GM12878 (cell line): Measurements from ENCODE around the gene ERMN. TPM values are rescaled to one million over a fixed set of nuclear protein-coding genes. Genes with fewer than 3 reads are reported as not detected.

Experiments
- ATAC-seq: fragments of 200-7000 bp; cut with Tn5 transposase; 3 replicates; pipeline ENCODE4 v1.9.1; 2020; ENCODE audit warnings: mild to moderate bottlenecking, moderate library complexity
- BruUV-seq: library from RNA; stranded (reverse); fragments of 400-500 nt; replicated peaks from 2 replicates; lab custom pipeline; 2021; lab: Mats Ljungman, UMichigan
- CTCF ChIA-PET: fragments of 300-600 bp; sonication (Branson Sonifier 250); formaldehyde crosslinking; extraction: SDS; loops from one replicate; lab custom pipeline; 2021; ENCODE audit warnings: inconsistent platforms; lab: Yijun Ruan, JAX
- POLR2A ChIA-PET: fragments of 350-600 bp; formaldehyde crosslinking; extraction: SDS; loops from one replicate; lab custom pipeline; 2021; ENCODE audit warnings: inconsistent platforms; lab: Charles Lee
- RAD21 ChIA-PET: fragments of 300-600 bp; sonication (Branson Sonifier 250); formaldehyde crosslinking; loops from one replicate; lab custom pipeline; 2023; ENCODE audit warnings: antibody characterized with exemption; ENCODE audit not compliant: unreplicated experiment; lab: Charles Lee
- SMC1A ChIA-PET: fragments of 300-600 bp; sonication (Branson Sonifier 250); formaldehyde crosslinking; loops from one replicate; lab custom pipeline; 2023; ENCODE audit not compliant: unreplicated experiment, uncharacterized antibody; lab: Charles Lee
- DNase-seq: peaks from one replicate; pipeline ENCODE4 v3.0.0-alpha.2; 2011; ENCODE audit warnings: low read depth, low spot score
- FAIRE-seq: peaks from 3 replicates; lab custom pipeline; 2011; peaks lifted over from hg19 to GRCh38; lab: Jason Lieb, UNC
- H2AFZ ChIP-seq: 2 replicates; pipeline ENCODE4 v1.6.0; 2011; ENCODE audit warnings: low read depth, low read length, control low read depth; ENCODE audit not compliant: control insufficient read depth
- H3K27ac ChIP-seq: 2 replicates; pipeline ENCODE4 v1.5.1; 2011; ENCODE audit warnings: control low read depth; ENCODE audit not compliant: control insufficient read depth, insufficient read depth
- H3K27me3 ChIP-seq, 2 experiments: replicated peaks in 1 of 2; 2 replicates each; pipeline versions ENCODE4 v1.6.0 to v1.6.1; 2011; ENCODE audit warnings: low read length in 1 of 2; ENCODE audit not compliant: control insufficient read depth in 2 of 2, insufficient read depth in 2 of 2
- H3K36me3 ChIP-seq, 2 experiments: 2 replicates each; pipeline ENCODE4 v1.5.1; 2011; ENCODE audit warnings: low read length in 1 of 2; ENCODE audit not compliant: control insufficient read depth in 2 of 2, insufficient read depth in 2 of 2
- H3K4me1 ChIP-seq: 2 replicates; pipeline ENCODE4 v1.6.1; 2011; ENCODE audit warnings: mild to moderate bottlenecking, low read length, moderate library complexity, mixed read lengths; ENCODE audit not compliant: control insufficient read depth, insufficient read depth
- H3K4me2 ChIP-seq: 2 replicates; pipeline ENCODE4 v1.6.0; 2011; ENCODE audit warnings: control low read depth; ENCODE audit not compliant: control insufficient read depth, insufficient read depth
- H3K4me3 ChIP-seq: fragments of 200-600 bp; sonication (generic); 2 replicates; pipeline ENCODE4 v1.5.1; 2016
- H3K79me2 ChIP-seq: 2 replicates; pipeline ENCODE4 v1.6.0; 2011; ENCODE audit warnings: low read length; ENCODE audit not compliant: control insufficient read depth, insufficient read depth
- H3K9ac ChIP-seq: 2 replicates; pipeline ENCODE4 v1.8.0; 2011; ENCODE audit warnings: low read length, control low read depth, mixed read lengths; ENCODE audit not compliant: control insufficient read depth, insufficient read depth
- H3K9me3 ChIP-seq: replicated peaks from 3 replicates; pipeline ENCODE4 v1.5.1; 2011; ENCODE audit warnings: mild to moderate bottlenecking, low read length; ENCODE audit not compliant: control insufficient read depth, insufficient read depth
- H4K20me1 ChIP-seq: 2 replicates; pipeline ENCODE4 v1.6.0; 2011; ENCODE audit not compliant: control insufficient read depth, insufficient read depth
- ATF7 ChIP-seq: fragments of 450-650 bp; IDR thresholded peaks from 2 replicates; pipeline ENCODE4 v1.6.1; 2016; ENCODE audit warnings: low read depth, mild to moderate bottlenecking
- BHLHE40 ChIP-seq, 2 experiments: fragments of 450-650 bp in 1 of 2; IDR thresholded peaks; 2 replicates each; pipeline ENCODE4 v1.6.1; 2011 to 2017; ENCODE audit warnings: low read depth in 2 of 2, borderline replicate concordance in 1 of 2, improper control_type of control experiment in 1 of 2, low read length in 1 of 2, mild to moderate bottlenecking in 1 of 2
- CEBPZ ChIP-seq: fragments of 150-350 bp; IDR thresholded peaks from 2 replicates; pipeline ENCODE4 v1.6.1; 2016; ENCODE audit warnings: low read depth, low read length
- CTCF ChIP-seq, 3 experiments: IDR thresholded peaks in 2 of 3; conservative IDR thresholded peaks in 1 of 3; 2 replicates each; pipeline ENCODE4 v1.5.1; 2011; ENCODE audit warnings: low read depth in 3 of 3, low read length in 3 of 3, mild to moderate bottlenecking in 3 of 3, control low read depth in 2 of 3, moderate library complexity in 2 of 3, inconsistent platforms in 1 of 3, mixed read lengths in 1 of 3; ENCODE audit not compliant: control insufficient read depth in 2 of 3, insufficient read depth in 1 of 3; ENCODE audit errors: extremely low read depth in 1 of 3
- EP300 ChIP-seq, 2 experiments: fragments of 150-350 bp in 1 of 2; IDR thresholded peaks; 2 replicates each; pipeline ENCODE4 v1.6.1; 2011 to 2012; ENCODE audit warnings: low read depth in 2 of 2, low read length in 2 of 2, borderline replicate concordance in 1 of 2, improper control_type of control experiment in 1 of 2, inconsistent platforms in 1 of 2; ENCODE audit not compliant: control insufficient read depth in 1 of 2
- HDGF ChIP-seq: fragments of 450-650 bp; IDR thresholded peaks from 2 replicates; pipeline ENCODE4 v1.6.1; 2016; ENCODE audit warnings: antibody characterized with exemption
- IKZF1 ChIP-seq: fragments of 450-650 bp; conservative IDR thresholded peaks from 2 replicates; pipeline ENCODE4 v1.6.1; 2017; ENCODE audit warnings: antibody characterized with exemption, mild to moderate bottlenecking
- MAX ChIP-seq: IDR thresholded peaks from 2 replicates; pipeline ENCODE4 v1.6.1; 2012; ENCODE audit warnings: low read depth, low read length, improper control_type of control experiment
- MLLT1 ChIP-seq: fragments of 450-650 bp; IDR thresholded peaks from 2 replicates; pipeline ENCODE4 v1.6.1; 2016; ENCODE audit warnings: mild to moderate bottlenecking
- NFIC ChIP-seq: IDR thresholded peaks from 2 replicates; pipeline ENCODE4 v1.6.1; 2012; ENCODE audit warnings: low read depth, mild to moderate bottlenecking, inconsistent platforms, low read length, moderate library complexity
- NFYB ChIP-seq: IDR thresholded peaks from 2 replicates; pipeline ENCODE4 v1.6.1; 2011; ENCODE audit warnings: low read depth, mild to moderate bottlenecking, low read length, improper control_type of control experiment, moderate library complexity; ENCODE audit not compliant: insufficient read depth
- PAX5 ChIP-seq: IDR thresholded peaks from 2 replicates; pipeline ENCODE4 v1.6.1; 2011; ENCODE audit warnings: low read depth, low read length, borderline replicate concordance
- PML ChIP-seq: IDR thresholded peaks from 2 replicates; pipeline ENCODE4 v1.6.1; 2012; ENCODE audit warnings: low read length, inconsistent platforms
- SUPT20H ChIP-seq: IDR thresholded peaks from 2 replicates; pipeline ENCODE4 v1.6.1; 2011; ENCODE audit warnings: low read depth, mild to moderate bottlenecking, low read length, moderate library complexity, borderline replicate concordance; ENCODE audit not compliant: control insufficient read depth
- SUZ12 ChIP-seq: fragments of 200-600 bp; sonication (generic); IDR thresholded peaks from one replicate; pipeline ENCODE4 v1.6.1; 2018; ENCODE audit warnings: antibody characterized with exemption, mild to moderate bottlenecking; ENCODE audit not compliant: unreplicated experiment
- TBL1XR1 ChIP-seq: IDR thresholded peaks from 2 replicates; pipeline ENCODE4 v1.6.1; 2012; ENCODE audit warnings: low read depth, low read length, improper control_type of control experiment
- ZNF207 ChIP-seq: fragments of 450-650 bp; IDR thresholded peaks from 2 replicates; pipeline ENCODE4 v1.6.1; 2014; ENCODE audit warnings: antibody characterized with exemption, mild to moderate bottlenecking, borderline replicate concordance
- WGBS: methylation state at CpG from one replicate; pipeline ENCODE4 v1.1.6; 2016; ENCODE audit warnings: low lambda C conversion rate; ENCODE audit not compliant: insufficient replicate concordance, insufficient coverage; ENCODE audit errors: missing lambda C conversion rate; 5-methylcytosine and 5-hydroxymethylcytosine counted together
- in situ Hi-C: fragments of 300-500 bp; cut with MboI; formaldehyde crosslinking; loops from 9 replicates; pipeline ENCODE4 v1.14.3; 2018; ENCODE audit warnings: mixed read lengths
- intact Hi-C: fragments of 100-400 bp; cut with micrococcal nuclease; formaldehyde crosslinking; loops from one replicate; pipeline ENCODE4 v1.14.2; 2022; ENCODE audit not compliant: unreplicated experiment
- polyA plus RNA-seq, 11 experiments: library from polyadenylated mRNA; depleted of rRNA in 4 of 11; unstranded in 6 of 11; stranded (reverse) in 5 of 11; fragments of >200 nt; fragmentation: Nextera tagmentation in 4 of 11; fragmentation: Illumina TruSeq in 1 of 11; extraction: Ambion mirVana in 4 of 11; extraction: Trizol in 1 of 11; gene quantifications; 1 replicate in 1 of 11; 2 replicates in 10 of 11; pipeline versions ENCODE4 v1.2.1 to v1.2.3, GENCODE V29; 2011 to 2016; ENCODE audit warnings: inconsistent platforms in 2 of 11, missing spikeins in 2 of 11, low read depth in 1 of 11
- total RNA-seq, 4 experiments: library from RNA; depleted of rRNA in 3 of 4; stranded (reverse); fragments of >200 nt in 3 of 4; fragmentation: Illumina TruSeq in 1 of 4; extraction: Trizol in 1 of 4; gene quantifications; 2 replicates each; pipeline versions ENCODE4 v1.2.1 to v1.2.3, GENCODE V29; 2013 to 2021

ERMN gene
- total and polyA plus RNA-seq, 10 of the 15 experiments (the other 5 are each of a cell fraction or from before 2014, with no cell fraction given), result 0.26 to 5.3 (median 1.5) TPM

- WGBS, result 78% methylated on average over 2 of the region's 2 CpGs
- ChIA-PET RAD21 (interaction anchor here (0.7 to 7.8 kb wide), 21 partner anchors 10 to 723 kb away, joined by 3 to 126 read pairs (median 7); partner anchors contain the start of gene ERMN), SMC1A (interaction anchor here (0.7 to 8.7 kb wide), 33 partner anchors 8 to 1444 kb away, joined by 3 to 155 read pairs (median 6); partner anchors contain the start of gene ERMN), CTCF (interaction anchor here (0.6 to 12.1 kb wide), 49 partner anchors 8 to 1453 kb away, joined by 3 to 226 read pairs (median 7); partner anchors contain the start of gene ERMN), POLR2A (no interaction called here)
- Histone ChIP-seq H3K27ac (no peak overlapping the region), H3K36me3 (no peaks in the 10 kb centered on the region), H3K4me2 (no peak overlapping the region), H3K9me3 (no peaks in the 10 kb centered on the region), H3K27me3 (peaks cover 0 to 4% of the 10 kb centered on the region in 2 experiments; a peak in 2 of 4 replicates), H3K9ac (no peak overlapping the region), H3K79me2 (no peaks in the 10 kb centered on the region), H2AFZ (no peak overlapping the region), H4K20me1 (no peaks in the 10 kb centered on the region), H3K4me1 (no peaks in the 10 kb centered on the region), H3K4me3 (no peak overlapping the region)
- in situ Hi-C loops (loop anchor here (5.0 to 10.0 kb wide), 2 partner anchors 453 to 706 kb away; no protein-coding TSS in a partner anchor), intact Hi-C loops (loop anchor here (5.0 to 10.0 kb wide), 2 partner anchors 573 to 1451 kb away; partner anchors contain the start of gene ACVR1)
- DNase-seq, result no peak
- TF ChIP-seq NFIC, result no peak
- no peak for TF ChIP-seq ATF7
- no peak for TF ChIP-seq HDGF
- TF ChIP-seq PAX5, result no peak
- TF ChIP-seq EP300 (IDR thresholded peaks at IDR 0.05; ENCODE audit: borderline replicate concordance in 1 of 2, control insufficient read depth in 1 of 2, low read depth in 2 of 2, low read length in 2 of 2), result no peak
- no peak for TF ChIP-seq SUZ12
- TF ChIP-seq PML, result no peak
- TF ChIP-seq ZNF207, result no peak
- no peak for TF ChIP-seq CEBPZ
- no peak for TF ChIP-seq NFYB
- TF ChIP-seq MAX, result no peak
- no peak for TF ChIP-seq BHLHE40 (IDR thresholded peaks at IDR 0.05; ENCODE audit: borderline replicate concordance in 1 of 2, low read depth in 2 of 2, low read length in 1 of 2)
- TF ChIP-seq IKZF1, result no peak
- TF ChIP-seq MLLT1, result no peak
- no peak for TF ChIP-seq CTCF (IDR thresholded peaks at IDR 0.05 in 2 of 3, conservative IDR thresholded peaks at IDR 0.05 in 1 of 3; ENCODE audit: control insufficient read depth in 2 of 3, extremely low read depth in 1 of 3, insufficient read depth in 1 of 3, low read depth in 3 of 3, low read length in 3 of 3)
- TF ChIP-seq TBL1XR1, result no peak
- TF ChIP-seq SUPT20H, result no peak
- no peak for ATAC-seq
- no TSS peak for BruUV-seq
- no peak for FAIRE-seq
These were observed 24.3 kb downstream of the ERMN start for GRCh38 chr2:157301307-157301706.
